NCI-H1092 treated with DMSO at 0.1 percent for 48 hours (cell line): Measurements from ENCODE around the gene SIRT3.

ENCODE experiments used
- DNase-seq: peaks from one replicate; lab custom pipeline; 2025; lab: John Stamatoyannopoulos, UW

Gene SIRT3

DNA sequence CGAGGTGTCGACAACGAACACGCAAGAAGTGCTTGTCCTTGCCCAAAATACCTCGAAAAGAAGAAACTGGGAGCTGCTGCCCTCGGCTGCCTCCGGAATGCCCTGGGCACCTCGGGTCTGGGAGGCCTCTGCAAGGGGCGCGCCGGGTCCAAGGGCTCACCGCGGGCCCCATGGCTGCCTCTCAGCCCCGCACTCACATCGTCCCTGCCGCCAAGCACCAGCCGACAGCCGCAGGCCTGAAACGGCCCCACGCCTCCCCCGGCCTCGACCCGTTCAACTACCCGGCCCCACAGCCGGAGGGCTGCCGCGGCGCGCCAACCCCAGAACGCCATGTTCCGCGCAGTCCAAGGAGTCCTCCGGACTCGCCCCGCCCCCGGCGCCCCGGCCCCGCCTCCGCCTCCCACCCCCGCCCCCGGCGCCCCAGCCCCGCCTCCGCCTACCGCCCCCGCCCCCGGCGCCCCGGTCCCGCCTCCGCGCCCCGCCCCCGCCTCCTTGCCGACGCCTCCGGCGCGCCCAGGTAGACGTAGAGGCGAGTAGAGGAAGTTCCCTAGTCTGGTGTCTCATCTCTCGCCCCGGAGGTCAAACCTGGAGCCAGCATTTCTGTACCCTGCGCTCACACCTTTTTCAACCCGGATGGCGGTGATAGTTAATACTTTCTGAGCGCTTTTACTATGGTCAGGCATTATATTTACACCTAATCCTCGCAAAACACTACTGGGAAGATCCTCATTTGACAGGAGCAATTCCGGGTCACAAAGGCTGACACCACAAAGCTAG is at the start of gene SIRT3:
SIRT3 (minus strand) TSS at position 346 of the 777 bp plus-strand sequence; CDS start at position 332, 14 bp downstream.
- peak; percentile 85 for DNase-seq

- DNase-seq, result no peak
Measured at GRCh38 chr11:285894-286220, 49.7 kb upstream of the SIRT3 start.

DNA sequence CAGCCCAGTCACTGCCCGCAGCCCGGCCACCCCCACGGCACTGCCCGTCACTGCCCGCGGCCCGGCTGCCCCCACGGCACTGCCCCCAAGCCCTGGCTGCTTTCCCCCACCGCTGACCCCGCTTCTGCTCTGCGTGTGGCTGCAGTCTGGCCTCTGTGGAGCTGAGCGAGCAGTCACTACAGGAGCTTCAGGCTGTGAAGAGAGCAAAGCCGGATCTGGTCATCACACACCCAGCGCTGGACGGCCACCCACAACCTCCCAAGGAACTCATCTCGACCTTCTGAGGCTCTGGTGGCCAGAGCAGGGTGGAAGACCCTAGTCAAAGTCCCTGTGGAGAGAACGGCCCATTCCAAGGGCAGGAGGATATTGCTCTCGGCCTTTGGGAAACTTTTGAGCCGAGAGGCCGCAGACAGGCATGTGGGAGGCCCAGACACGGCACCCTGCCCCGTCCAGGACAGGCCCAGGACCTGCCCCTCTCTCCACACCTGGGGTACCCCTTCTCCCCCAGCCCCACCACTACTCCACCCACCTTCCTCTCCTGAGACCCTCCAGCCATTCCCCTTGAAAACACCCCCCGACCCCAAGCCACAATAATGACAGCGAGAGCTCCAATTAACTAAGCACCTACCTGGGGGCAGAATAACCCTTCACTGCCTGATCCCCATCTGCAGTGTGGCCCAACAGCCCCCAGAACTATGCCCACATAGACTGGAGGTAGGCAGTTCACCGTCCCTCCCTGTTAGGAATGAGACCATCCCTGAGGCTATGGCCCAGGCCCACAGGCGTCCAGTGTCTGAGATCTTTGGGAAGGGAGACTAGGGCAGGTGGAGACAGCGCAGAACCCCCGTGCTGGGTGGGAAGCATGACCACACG is 49.1 kb upstream of the SIRT3 start:
- no peak for DNase-seq

- DNase-seq, result no peak
Measured at GRCh38 chr11:284105-285020, 48.2 kb upstream of the SIRT3 start.

- no peak for DNase-seq
Measured at GRCh38 chr11:283405-284104, 47.4 kb upstream of the SIRT3 start.

DNA sequence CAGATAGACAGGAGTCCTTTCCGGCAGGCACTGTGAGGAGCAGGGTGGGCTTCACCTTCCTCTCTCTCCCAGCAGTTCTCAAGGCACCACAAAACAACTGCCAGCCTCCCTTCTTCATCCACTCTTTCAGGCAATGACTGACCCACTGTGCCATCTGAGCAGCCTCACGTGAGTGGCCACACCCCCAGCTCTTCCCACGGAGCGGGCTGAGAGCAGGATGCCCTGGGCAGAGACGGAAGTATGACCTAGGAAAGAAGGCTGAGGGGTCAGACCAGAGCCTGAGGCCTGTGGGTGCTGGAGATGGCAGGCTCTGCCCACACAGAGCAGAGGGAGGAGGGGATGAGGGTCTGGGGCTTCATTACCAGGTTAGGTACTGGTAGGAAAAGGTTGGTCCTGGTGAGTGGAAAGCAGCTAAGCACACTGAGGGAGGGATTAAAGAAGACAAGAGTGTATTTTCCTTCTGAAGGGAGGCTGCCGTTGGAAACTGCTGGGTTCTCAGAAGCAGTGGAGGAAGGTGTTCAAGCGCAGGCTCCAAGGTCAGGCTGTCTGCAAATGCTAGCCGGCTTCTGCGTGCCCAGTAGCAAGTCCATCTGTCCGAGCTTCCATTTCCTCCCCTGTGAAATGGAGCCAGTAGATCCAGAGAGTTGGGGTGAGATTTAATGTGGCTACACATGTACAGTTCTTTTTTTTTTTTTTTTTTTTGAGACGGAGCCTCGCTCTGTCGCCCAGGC is 46.7 kb upstream of the SIRT3 start:
- no peak for DNase-seq

GRCh38 chr11:282171-282570 is 46.0 kb upstream of the SIRT3 start:
- DNase-seq, result no peak

GRCh38 chr11:281486-282161 is 45.5 kb upstream of the SIRT3 start:
- DNase-seq, result no peak

GRCh38 chr11:280706-281485 is 44.8 kb upstream of the SIRT3 start:
- DNase-seq, result no peak

DNA sequence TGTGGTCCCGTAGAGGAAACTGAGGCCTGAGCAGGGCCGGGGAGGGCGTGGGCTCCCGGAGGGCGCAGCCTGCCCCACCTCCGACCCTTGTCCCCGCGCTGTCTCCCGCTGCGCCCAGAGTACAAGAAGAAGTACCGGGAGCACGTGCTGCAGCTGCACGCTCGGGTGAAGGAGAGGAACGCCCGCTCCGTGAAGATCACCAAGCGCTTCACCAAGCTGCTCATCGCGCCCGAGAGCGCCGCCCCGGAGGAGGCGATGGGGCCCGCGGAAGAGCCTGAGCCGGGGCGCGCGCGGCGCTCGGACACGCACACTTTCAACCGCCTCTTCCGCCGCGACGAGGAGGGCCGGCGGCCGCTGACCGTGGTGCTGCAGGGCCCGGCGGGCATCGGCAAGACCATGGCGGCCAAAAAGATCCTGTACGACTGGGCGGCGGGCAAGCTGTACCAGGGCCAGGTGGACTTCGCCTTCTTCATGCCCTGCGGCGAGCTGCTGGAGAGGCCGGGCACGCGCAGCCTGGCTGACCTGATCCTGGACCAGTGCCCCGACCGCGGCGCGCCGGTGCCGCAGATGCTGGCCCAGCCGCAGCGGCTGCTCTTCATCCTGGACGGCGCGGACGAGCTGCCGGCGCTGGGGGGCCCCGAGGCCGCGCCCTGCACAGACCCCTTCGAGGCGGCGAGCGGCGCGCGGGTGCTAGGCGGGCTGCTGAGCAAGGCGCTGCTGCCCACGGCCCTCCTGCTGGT is 44.0 kb upstream of the SIRT3 start:
- DNase-seq, result no peak

DNA sequence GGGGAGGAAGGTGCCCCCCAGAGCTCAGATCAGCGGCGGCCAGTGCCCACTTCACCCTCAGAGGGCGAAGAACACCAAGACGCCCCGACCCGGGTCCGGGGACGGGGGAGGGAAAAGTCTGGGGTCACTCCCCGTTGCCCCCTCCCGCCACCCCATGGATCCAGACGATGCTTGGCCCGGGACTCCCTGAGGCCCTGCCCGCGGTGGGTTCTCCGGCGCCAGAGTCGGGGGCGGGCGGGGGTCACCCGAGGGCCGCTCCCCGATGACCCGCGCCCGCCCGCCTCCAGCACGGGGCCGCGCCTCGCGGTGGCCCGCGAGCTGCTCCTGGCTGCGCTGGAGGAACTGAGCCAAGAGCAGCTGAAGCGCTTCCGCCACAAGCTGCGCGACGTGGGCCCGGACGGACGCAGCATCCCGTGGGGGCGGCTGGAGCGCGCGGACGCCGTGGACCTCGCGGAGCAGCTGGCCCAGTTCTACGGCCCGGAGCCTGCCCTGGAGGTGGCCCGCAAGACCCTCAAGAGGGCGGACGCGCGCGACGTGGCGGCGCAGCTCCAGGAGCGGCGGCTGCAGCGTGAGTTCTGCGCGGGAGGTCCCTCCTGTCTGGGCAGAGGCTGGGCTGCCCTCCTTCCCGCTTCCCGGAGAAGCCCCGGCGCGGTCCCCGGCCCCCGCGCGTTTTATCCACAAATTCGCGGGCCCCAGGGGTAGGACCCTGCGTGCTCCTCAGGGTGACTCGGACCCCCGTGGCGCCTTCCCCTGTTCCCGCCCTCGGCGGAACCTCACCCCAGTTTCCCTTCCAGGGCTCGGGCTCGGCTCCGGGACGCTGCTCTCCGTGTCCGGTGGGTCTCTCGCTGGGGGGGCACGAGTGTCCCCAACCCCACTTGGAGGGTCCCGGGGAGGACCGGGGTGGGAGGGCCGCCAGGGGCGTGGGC is 43.2 kb upstream of the SIRT3 start:
- no peak for DNase-seq

GRCh38 chr11:278001-278951 is 42.1 kb upstream of the SIRT3 start, which contains the start of gene NLRP6:
NLRP6 (plus strand) TSS chr11:278407; CDS start chr11:278570, 163 bp downstream.
- DNase-seq, result no peak

DNA sequence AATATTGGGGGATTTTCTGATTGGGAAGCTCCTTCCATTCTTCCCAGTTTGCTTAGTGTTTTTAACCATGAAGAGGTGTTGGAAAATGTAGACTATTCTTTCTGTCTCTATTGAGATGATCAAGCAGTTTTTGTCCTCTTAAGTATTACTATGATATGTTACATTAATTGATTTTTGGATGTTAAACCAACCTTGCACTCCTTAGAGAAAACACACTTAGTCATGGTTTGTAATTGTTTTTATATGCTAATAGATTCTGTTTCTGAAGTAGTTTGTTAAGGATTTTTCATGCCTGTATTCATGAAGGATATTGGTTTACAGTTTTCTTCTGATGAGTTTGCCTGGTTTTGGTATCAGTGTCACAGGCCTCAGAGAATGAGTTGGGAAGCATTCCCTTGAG is 40.1 kb upstream of the SIRT3 start:
- no peak for DNase-seq

GRCh38 chr11:272931-273198 is 36.7 kb upstream of the SIRT3 start:
- no peak for DNase-seq

DNA sequence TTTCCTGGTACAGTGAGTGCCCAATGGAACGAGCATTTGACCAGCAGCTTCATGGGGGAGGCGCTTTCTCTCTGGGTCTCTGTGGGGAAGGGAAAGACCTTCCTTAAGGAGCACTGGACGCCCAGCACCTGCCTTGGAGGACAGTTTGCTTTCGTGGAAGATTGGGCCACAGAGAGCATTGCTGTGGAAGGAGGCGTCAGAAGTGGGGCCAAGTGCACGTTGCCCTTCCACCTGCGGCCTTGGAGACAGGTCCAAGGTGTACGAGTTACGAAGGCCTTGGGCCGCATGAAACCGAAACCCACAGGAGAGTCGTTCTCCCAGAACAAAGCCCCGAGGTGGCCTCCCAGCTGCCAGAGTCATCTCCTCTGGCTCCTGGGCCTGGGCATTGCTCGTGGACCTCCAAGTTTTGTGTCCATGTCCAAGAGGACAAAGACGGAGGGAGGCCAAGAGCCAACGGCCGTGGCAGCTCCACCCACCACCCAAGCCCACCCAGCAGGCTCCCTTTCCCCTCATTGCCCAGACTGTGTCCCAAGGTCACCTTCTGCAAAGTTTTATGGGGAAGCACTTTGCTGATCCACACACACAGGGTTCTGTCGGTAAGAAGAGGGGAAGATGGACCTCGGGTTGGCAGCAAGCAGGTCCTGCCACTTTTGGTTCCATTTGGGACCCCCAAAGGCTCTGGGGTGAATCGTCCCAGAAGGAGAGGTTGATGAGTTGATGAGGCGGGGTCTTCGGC is 36.2 kb upstream of the SIRT3 start:
- no peak for DNase-seq

DNA sequence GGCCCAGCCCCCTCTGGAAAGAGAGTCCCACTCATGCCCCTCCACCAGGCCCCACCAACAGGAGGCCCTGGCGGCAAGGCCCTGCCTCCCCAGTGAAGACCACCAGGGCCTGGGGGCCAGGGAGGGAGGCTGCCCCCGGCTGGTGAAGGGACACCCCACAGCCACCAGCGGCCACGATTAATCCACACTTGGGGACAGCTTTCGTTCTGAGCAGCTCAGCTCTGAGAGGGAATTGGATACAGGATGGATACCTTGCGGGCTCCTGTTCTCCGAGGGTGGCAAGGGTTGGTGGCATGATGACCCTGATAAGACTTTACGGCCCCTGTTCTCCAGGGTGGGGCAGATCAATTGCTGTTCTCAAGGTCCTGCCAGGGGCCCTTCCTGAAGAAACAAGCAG is 35.2 kb upstream of the SIRT3 start:
- no peak for DNase-seq
